CD4-positive, alpha-beta memory T cell (primary cell): ENCODE results near the gene RBMS3. TPM values are rescaled to one million over a fixed set of nuclear protein-coding genes. Genes with fewer than 3 reads are reported as not detected.
"Not testable (repeated sequence)": the region's sequence is repeated elsewhere in the genome, so short reads cannot be mapped to it uniquely, and the experiment has no call there.

Experiments used
- CTCF ChIA-PET: fragments of 350-600 bp; sonication (Branson Sonifier 250); formaldehyde crosslinking; loops from one replicate; lab custom pipeline; 2021; ENCODE audit warnings: inconsistent platforms; ENCODE audit not compliant: partially characterized antibody; lab: Charles Lee
- POLR2A ChIA-PET: fragments of 350-600 bp; sonication (Branson Sonifier 250); formaldehyde crosslinking; loops from one replicate; lab custom pipeline; 2021; ENCODE audit not compliant: partially characterized antibody; lab: Charles Lee
- DNase-seq, 5 donors: peaks; one replicate each; pipeline versions ENCODE4 v3.0.0 to v3.0.0-alpha.2; 2020 to 2022; ENCODE audit warnings: mixed read lengths in 1 of 5
- H3K27ac ChIP-seq: one replicate; pipeline ENCODE4 v1.7.0; 2013; ENCODE audit warnings: low read depth, low read length
- H3K27me3 ChIP-seq: 2 replicates; pipeline ENCODE4 v1.7.0; 2013; ENCODE audit warnings: mild to moderate bottlenecking, low read length, moderate library complexity; ENCODE audit not compliant: insufficient read depth
- H3K36me3 ChIP-seq: 2 replicates; pipeline ENCODE4 v1.7.0; 2013; ENCODE audit warnings: mild to moderate bottlenecking, low read length, moderate library complexity; ENCODE audit not compliant: insufficient read depth
- H3K4me1 ChIP-seq: 2 replicates; pipeline ENCODE4 v1.7.0; 2013; ENCODE audit warnings: mild to moderate bottlenecking, low read length, moderate library complexity; ENCODE audit not compliant: insufficient read depth
- H3K4me3 ChIP-seq, 2 donors: one replicate each; pipeline ENCODE4 v1.7.0; 2013; ENCODE audit warnings: low read length in 2 of 2, mild to moderate bottlenecking in 1 of 2
- H3K9me3 ChIP-seq, 2 donors: one replicate each; pipeline ENCODE4 v1.7.0; 2013; ENCODE audit warnings: low read length in 2 of 2, control low read depth in 1 of 2; ENCODE audit not compliant: control insufficient read depth in 1 of 2
- H3K27ac Mint-ChIP-seq, 7 donors: one replicate each; pipeline ENCODE4 v1.8.0; 2020 to 2021; ENCODE audit warnings: mixed read lengths in 7 of 7, mild to moderate bottlenecking in 6 of 7, inconsistent platforms in 3 of 7, moderate library complexity in 3 of 7
- H3K27me3 Mint-ChIP-seq, 2 donors: one replicate each; pipeline ENCODE4 v1.8.0; 2020 to 2021; ENCODE audit warnings: mixed read lengths in 2 of 2
- H3K36me3 Mint-ChIP-seq, 2 donors: one replicate each; pipeline ENCODE4 v1.8.0; 2020 to 2021; ENCODE audit warnings: mixed read lengths in 2 of 2, inconsistent platforms in 1 of 2, mild to moderate bottlenecking in 1 of 2
- H3K4me1 Mint-ChIP-seq, 4 donors: one replicate each; pipeline ENCODE4 v1.8.0; 2020 to 2021; ENCODE audit warnings: mixed read lengths in 4 of 4, mild to moderate bottlenecking in 1 of 4
- H3K4me3 Mint-ChIP-seq, 8 donors: one replicate each; pipeline ENCODE4 v1.8.0; 2020 to 2021; ENCODE audit warnings: mixed read lengths in 8 of 8, mild to moderate bottlenecking in 7 of 8, moderate library complexity in 6 of 8, inconsistent platforms in 3 of 8
- H3K9me3 Mint-ChIP-seq, 8 donors: one replicate each; pipeline ENCODE4 v1.8.0; 2020 to 2021; ENCODE audit warnings: mixed read lengths in 8 of 8, mild to moderate bottlenecking in 5 of 8, inconsistent platforms in 3 of 8, moderate library complexity in 1 of 8
- intact Hi-C: fragments of 100-400 bp; cut with micrococcal nuclease; formaldehyde crosslinking; loops from one replicate; pipeline ENCODE4 v1.15.1; 2023
- polyA plus RNA-seq, 2 donors: library from polyadenylated mRNA; unstranded; fragments of 300-500 nt; fragmentation: Illumina TruSeq; gene quantifications; one replicate each; pipeline ENCODE4 v1.2.3, GENCODE V29; 2021
- total RNA-seq, 2 experiments: library from RNA; stranded (reverse); gene quantifications; one replicate each; pipeline ENCODE4 v1.2.3, GENCODE V29; 2021

The RBMS3 gene
- total and polyA plus RNA-seq, 4 experiments from 2014 or later, result 0.70 to 1.6 (median 1.0) TPM; not detected in 1

GRCh38 chr3:29514170-29514569, 233.3 kb downstream of the RBMS3 start:
- no peak for DNase-seq
- intact Hi-C loops, result no loop called here
- CTCF ChIA-PET, result no interaction called here
- Histone ChIP-seq H3K27me3 (no peaks in the 10 kb centered on the region), H3K9me3 (no peaks in the 10 kb centered on the region), H3K4me1 (no peaks in the 10 kb centered on the region), H3K36me3 (no peaks in the 10 kb centered on the region), H3K27ac (no peak overlapping the region), H3K4me3 (no peak overlapping the region)
- no peaks in the 10 kb centered on the region for H3K36me3 Mint-ChIP-seq
- no peaks in the 10 kb centered on the region for H3K4me1 Mint-ChIP-seq
- no peak overlapping the region for H3K4me3 Mint-ChIP-seq
- POLR2A ChIA-PET, result no interaction called here
- H3K27me3 Mint-ChIP-seq, result no peaks in the 10 kb centered on the region
- H3K9me3 Mint-ChIP-seq, result peaks cover 0 to 4% (median 0%) of the 10 kb centered on the region in 8 donors
- H3K27ac Mint-ChIP-seq, result no peak overlapping the region

GRCh38 chr3:29514912-29515311, 234.0 kb downstream of the RBMS3 start:
- CTCF ChIA-PET, result no interaction called here
- no peaks in the 10 kb centered on the region for H3K27me3 Mint-ChIP-seq
- H3K4me1 Mint-ChIP-seq, result no peaks in the 10 kb centered on the region
- no peaks in the 10 kb centered on the region for H3K36me3 Mint-ChIP-seq
- intact Hi-C loops, result no loop called here
- H3K9me3 Mint-ChIP-seq, result peaks cover 0 to 3% (median 0%) of the 10 kb centered on the region in 8 donors
- H3K27ac Mint-ChIP-seq, result no peak overlapping the region
- H3K4me3 Mint-ChIP-seq, result no peak overlapping the region
- DNase-seq, result no peak
- H3K9me3 ChIP-seq, result no peaks in the 10 kb centered on the region
- no peak overlapping the region for H3K27ac ChIP-seq
- POLR2A ChIA-PET, result no interaction called here
- H3K36me3 ChIP-seq, result no peaks in the 10 kb centered on the region
- H3K4me3 ChIP-seq, result no peak overlapping the region
- no peaks in the 10 kb centered on the region for H3K27me3 ChIP-seq
- no peaks in the 10 kb centered on the region for H3K4me1 ChIP-seq

GRCh38 chr3:29515451-29515850, 234.6 kb downstream of the RBMS3 start:
- no peaks in the 10 kb centered on the region for H3K27me3 Mint-ChIP-seq
- CTCF ChIA-PET, result no interaction called here
- POLR2A ChIA-PET, result no interaction called here
- Histone ChIP-seq H3K27ac (no peak overlapping the region), H3K27me3 (no peaks in the 10 kb centered on the region), H3K4me3 (no peak overlapping the region), H3K9me3 (no peaks in the 10 kb centered on the region), H3K4me1 (no peaks in the 10 kb centered on the region), H3K36me3 (no peaks in the 10 kb centered on the region)
- peaks cover 0 to 3% (median 0%) of the 10 kb centered on the region in 8 donors for H3K9me3 Mint-ChIP-seq
- H3K36me3 Mint-ChIP-seq, result no peaks in the 10 kb centered on the region
- DNase-seq, result no peak
- no peaks in the 10 kb centered on the region for H3K4me1 Mint-ChIP-seq
- intact Hi-C loops, result no loop called here
- H3K4me3 Mint-ChIP-seq, result no peak overlapping the region
- no peak overlapping the region for H3K27ac Mint-ChIP-seq

- DNase-seq, result no peak
- Histone ChIP-seq H3K9me3 (no peaks in the 10 kb centered on the region), H3K36me3 (no peaks in the 10 kb centered on the region), H3K27me3 (no peaks in the 10 kb centered on the region), H3K4me1 (no peaks in the 10 kb centered on the region), H3K27ac (no peak overlapping the region), H3K4me3 (no peak overlapping the region)
- Mint-ChIP-seq H3K27me3 (no peaks in the 10 kb centered on the region), H3K4me1 (no peaks in the 10 kb centered on the region), H3K36me3 (no peaks in the 10 kb centered on the region), H3K4me3 (no peak overlapping the region), H3K9me3 (peaks cover 0 to 3% (median 0%) of the 10 kb centered on the region in 8 donors), H3K27ac (no peak overlapping the region)
- intact Hi-C loops, result no loop called here
- POLR2A ChIA-PET, result no interaction called here
- CTCF ChIA-PET, result no interaction called here
Observed at GRCh38 chr3:29516164-29516563, 235.3 kb downstream of the RBMS3 start.

- Histone ChIP-seq H3K36me3 (no peaks in the 10 kb centered on the region), H3K4me1 (no peaks in the 10 kb centered on the region), H3K9me3 (no peaks in the 10 kb centered on the region), H3K27ac (no peak overlapping the region), H3K4me3 (no peak overlapping the region), H3K27me3 (no peaks in the 10 kb centered on the region)
- Mint-ChIP-seq H3K36me3 (no peaks in the 10 kb centered on the region), H3K4me1 (no peaks in the 10 kb centered on the region), H3K9me3 (peaks cover 0 to 4% (median 0%) of the 10 kb centered on the region in 8 donors), H3K27me3 (no peaks in the 10 kb centered on the region), H3K4me3 (no peak overlapping the region), H3K27ac (no peak overlapping the region)
- CTCF ChIA-PET, result no interaction called here
- POLR2A ChIA-PET, result no interaction called here
- intact Hi-C loops, result no loop called here
- DNase-seq, result no peak
Observed at GRCh38 chr3:29520764-29521163, 239.9 kb downstream of the RBMS3 start.

- H3K9me3 ChIP-seq, result no peaks in the 10 kb centered on the region
- H3K27me3 ChIP-seq, result no peaks in the 10 kb centered on the region
- no peaks in the 10 kb centered on the region for H3K4me1 ChIP-seq
- ChIA-PET CTCF (no interaction called here), POLR2A (no interaction called here)
- H3K27ac ChIP-seq, result no peak overlapping the region
- H3K4me3 Mint-ChIP-seq, result no peak overlapping the region
- no peaks in the 10 kb centered on the region for H3K36me3 ChIP-seq
- no peaks in the 10 kb centered on the region for H3K36me3 Mint-ChIP-seq
- H3K4me3 ChIP-seq, result no peak overlapping the region
- no peaks in the 10 kb centered on the region for H3K27me3 Mint-ChIP-seq
- no peak overlapping the region for H3K27ac Mint-ChIP-seq
- H3K9me3 Mint-ChIP-seq, result peaks cover 0 to 4% (median 0%) of the 10 kb centered on the region in 8 donors
- intact Hi-C loops, result no loop called here
- no peak for DNase-seq
- no peaks in the 10 kb centered on the region for H3K4me1 Mint-ChIP-seq
Observed at GRCh38 chr3:29521293-29521692, 240.4 kb downstream of the RBMS3 start.

- H3K4me3 ChIP-seq, result no peak overlapping the region
- no peaks in the 10 kb centered on the region for H3K9me3 ChIP-seq
- no peaks in the 10 kb centered on the region for H3K36me3 ChIP-seq
- Mint-ChIP-seq H3K9me3 (peaks cover 0 to 4% (median 0%) of the 10 kb centered on the region in 8 donors), H3K4me1 (no peaks in the 10 kb centered on the region), H3K27me3 (no peaks in the 10 kb centered on the region), H3K4me3 (no peak overlapping the region), H3K27ac (no peak overlapping the region), H3K36me3 (no peaks in the 10 kb centered on the region)
- POLR2A ChIA-PET, result no interaction called here
- CTCF ChIA-PET, result no interaction called here
- no peaks in the 10 kb centered on the region for H3K4me1 ChIP-seq
- H3K27ac ChIP-seq, result no peak overlapping the region
- intact Hi-C loops, result no loop called here
- H3K27me3 ChIP-seq, result no peaks in the 10 kb centered on the region
- no peak for DNase-seq
Observed at GRCh38 chr3:29521751-29522150, 240.9 kb downstream of the RBMS3 start.

- intact Hi-C loops, H3K9me3 ChIP-seq, H3K27ac ChIP-seq, DNase-seq, POLR2A ChIA-PET, H3K4me1 Mint-ChIP-seq, H3K36me3 ChIP-seq, CTCF ChIA-PET, H3K36me3 Mint-ChIP-seq, H3K4me3 ChIP-seq, H3K4me3 Mint-ChIP-seq, H3K27ac Mint-ChIP-seq, H3K27me3 Mint-ChIP-seq, H3K9me3 Mint-ChIP-seq, H3K27me3 ChIP-seq, H3K4me1 ChIP-seq: not testable (repeated sequence)
Observed at GRCh38 chr3:29524433-29524832, 243.6 kb downstream of the RBMS3 start.
